SW 1271 (cell line): ENCODE measurements around the gene FAM149A.

ENCODE experiments used
- DNase-seq, 2 experiments: peaks; one replicate each; lab custom pipeline; 2025; lab: John Stamatoyannopoulos, UW

Gene FAM149A

DNA sequence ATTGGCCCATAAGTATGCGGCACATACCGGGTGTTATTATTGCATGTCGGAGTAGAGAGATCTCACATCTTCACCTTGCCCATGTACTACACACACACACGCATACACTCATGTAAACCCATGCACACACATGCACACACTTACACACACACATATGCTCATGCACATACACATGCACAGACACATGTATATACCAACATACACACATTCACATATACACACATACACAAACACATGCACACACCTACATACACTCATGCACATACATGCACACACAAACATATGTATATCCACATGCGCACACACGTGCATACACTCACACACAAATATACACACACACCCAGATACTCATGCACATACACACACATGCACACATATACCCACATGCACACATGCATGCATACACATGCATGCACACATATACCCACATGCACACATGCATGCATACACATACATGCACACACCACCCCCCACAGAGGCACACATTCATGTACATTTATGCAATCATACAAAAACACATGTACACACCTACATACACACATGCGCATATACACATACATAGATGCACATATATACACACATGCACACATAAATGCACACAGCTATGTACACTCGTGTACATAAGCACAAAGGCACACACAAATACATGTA, 98.1 kb downstream of the FAM149A start:
- no peak for DNase-seq

DNA sequence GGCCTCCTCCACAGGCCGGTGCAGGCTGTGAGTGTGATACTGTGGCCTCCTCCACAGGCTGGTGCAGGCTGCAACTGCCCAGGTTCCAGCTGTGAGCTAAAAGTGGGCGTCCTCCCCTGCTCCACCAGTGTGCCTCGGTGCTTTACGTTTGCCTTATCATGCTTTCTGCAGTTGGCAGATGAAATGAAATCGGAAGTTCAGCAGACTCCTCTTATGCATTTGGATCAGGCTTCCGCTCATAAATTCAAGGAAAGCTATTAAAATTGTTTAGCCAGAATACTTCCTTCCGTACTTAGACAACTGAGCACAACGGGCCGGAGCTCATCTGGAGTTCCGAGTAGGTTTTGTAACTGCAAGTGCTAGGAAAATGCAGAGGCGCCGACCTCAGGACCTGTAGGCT, 98.9 kb downstream of the FAM149A start:
- DNase-seq, result no peak

DNA sequence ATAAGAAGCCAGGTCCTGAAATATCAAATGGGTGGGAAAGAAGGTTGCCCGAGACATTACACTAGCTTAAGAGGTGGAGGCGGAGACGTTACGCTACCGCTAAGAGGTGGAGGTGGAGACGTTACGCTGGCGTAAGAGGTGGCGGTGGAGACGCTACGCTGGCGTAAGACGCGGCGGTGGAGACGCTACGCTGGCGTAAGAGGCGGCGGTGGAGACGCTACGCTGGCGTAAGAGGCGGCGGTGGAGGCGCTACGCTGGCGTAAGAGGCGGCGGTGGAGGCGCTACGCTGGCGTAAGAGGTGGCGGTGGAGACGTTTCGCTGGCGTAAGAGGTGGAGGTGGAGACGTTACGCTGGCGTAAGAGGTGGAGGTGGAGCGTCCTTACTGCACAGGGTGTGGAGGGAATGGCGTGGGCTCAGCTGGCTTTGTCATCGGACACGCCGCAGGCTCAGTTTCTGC, 99.6 kb downstream of the FAM149A start:
- DNase-seq, result peak; percentile 28 to 73

DNA sequence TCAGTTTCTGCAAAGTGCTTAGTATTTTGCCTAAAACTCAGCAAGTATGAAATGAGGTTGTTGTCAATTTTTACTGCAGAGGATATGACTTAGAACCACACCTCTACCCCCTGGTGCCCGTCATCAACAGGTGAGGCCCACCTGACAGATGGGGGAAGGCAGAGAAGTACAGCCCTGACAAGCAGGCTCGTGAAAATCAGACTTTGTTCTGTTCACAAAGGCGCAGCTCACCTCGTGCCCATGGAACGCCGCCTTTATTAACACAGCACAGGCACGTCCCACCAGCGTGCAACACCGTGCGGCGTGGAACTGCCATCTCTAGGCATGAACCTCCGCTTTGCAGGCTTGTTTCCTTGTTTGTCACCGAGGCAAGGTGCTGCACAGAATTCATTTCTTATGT, 100.2 kb downstream of the FAM149A start:
- DNase-seq, result no peak

DNA sequence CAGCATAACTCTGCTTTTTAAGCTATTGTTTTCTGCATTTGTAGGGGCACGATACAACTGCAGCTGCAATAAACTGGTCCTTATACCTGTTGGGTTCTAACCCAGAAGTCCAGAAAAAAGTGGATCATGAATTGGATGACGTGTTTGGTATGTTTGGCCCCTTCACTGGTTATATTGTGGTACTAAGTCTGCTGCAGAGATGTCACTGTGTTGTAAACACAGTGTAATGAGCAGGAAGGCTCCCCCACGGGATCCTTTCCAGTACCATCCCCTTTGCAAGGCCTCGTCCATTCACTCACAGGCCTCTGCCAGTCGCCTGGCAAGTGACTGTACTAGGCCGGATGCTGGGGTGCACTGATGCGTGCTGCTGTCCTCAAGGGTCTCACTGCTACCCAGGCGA, 100.7 kb downstream of the FAM149A start:
- no peak for DNase-seq

DNA sequence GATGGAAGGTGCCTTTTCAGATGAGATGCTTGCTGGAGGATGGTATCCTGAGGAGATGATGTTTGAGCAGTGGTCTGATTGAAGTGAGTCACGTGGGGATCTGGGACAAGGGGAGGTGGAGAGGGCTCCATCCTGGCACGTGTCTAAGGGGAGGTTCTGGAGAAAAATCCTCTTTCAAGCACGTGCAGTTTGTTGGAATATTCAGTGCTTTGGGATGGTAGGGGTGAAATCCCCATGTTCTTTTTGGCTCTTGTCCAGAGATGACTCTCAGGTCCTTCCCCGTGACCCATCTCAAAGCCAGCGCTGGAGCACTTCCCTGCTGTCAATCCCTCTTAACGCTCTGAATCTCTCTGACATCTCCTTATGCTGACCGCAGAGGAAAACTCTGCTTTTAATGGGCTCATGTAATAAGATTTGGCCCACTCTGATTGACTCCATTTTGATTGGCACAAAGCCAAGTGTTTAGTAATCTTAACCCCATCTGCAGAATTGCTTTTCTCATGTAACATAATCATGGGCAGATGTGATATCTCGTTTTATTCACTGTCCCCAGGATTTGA, 112.0 kb downstream of the FAM149A start:
- no peak for DNase-seq

DNA sequence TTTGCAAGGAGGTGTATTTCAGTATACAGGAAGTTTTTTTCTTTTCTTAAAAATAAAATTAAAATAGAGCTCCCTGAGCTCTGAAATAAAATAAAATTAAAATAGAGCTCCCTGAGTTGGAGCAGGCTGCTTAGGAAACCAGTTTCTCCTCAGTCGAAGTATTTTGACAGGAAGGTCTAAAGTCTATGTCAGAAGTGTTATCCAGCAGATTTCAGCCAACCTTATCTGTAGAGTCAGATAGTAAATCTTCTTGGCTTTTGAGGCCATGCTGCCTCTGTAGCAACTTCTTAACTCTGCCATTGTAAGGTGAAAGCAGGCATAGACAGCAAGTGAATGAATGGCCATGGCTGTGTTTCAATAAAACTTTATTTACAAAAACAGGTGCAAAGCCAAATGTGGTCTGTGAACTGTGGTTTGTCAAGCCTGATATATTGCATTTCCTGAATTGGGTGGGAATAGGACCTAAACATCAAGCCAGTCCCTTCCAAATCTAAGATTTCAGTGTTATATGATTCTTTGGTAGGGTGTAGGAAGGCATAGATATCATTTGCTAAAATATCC, 113.3 kb downstream of the FAM149A start:
- no peak for DNase-seq

DNA sequence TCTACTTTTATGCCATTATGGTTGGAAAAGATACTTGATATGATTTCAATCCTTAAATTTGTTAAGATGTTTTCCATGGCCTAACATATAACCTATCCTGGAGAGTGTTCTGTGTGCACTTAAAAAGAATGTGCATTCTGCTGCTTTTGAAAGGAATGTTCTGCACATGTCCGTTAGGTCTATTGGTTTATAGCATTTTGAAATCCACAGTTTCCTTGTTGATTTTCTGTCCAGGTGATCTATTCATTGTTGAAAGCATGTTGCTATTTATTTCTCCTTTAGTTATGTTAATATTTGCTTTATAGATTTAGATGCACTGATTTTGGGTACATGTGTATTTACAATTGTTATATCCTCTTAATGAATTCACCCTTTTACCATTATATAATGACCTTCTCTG, 117.1 kb downstream of the FAM149A start:
- DNase-seq, result no peak
